ENCODE results near the gene UCN2.
"Not testable (repeated sequence)": the region's sequence is repeated elsewhere in the genome, so short reads cannot be mapped to it uniquely, and the experiment has no call there.

Gene UCN2

GRCh38 chr3:48532977-48533337 lies 30.6 kb downstream of the UCN2 start:
- DNase-seq = no peak

- no peak for DNase-seq
Measured at GRCh38 chr3:48532271-48532976, 31.2 kb downstream of the UCN2 start.

- DNase-seq = not testable (repeated sequence)
Measured at GRCh38 chr3:48530701-48531100, 32.9 kb downstream of the UCN2 start.

- DNase-seq = no peak
Measured at GRCh38 chr3:48528754-48529153, 34.8 kb downstream of the UCN2 start.

GRCh38 chr3:48528048-48528447 lies 35.5 kb downstream of the UCN2 start:
- no peak for DNase-seq

- DNase-seq = no peak
Measured at GRCh38 chr3:48524970-48525369, 38.6 kb downstream of the UCN2 start.

- no peak for DNase-seq
Measured at GRCh38 chr3:48521635-48522034, 41.9 kb downstream of the UCN2 start.

- no peak for DNase-seq
Measured at GRCh38 chr3:48519277-48519643, 44.3 kb downstream of the UCN2 start.

- no peak for DNase-seq
Measured at GRCh38 chr3:48518638-48519276, 44.8 kb downstream of the UCN2 start.

- DNase-seq = no peak
Measured at GRCh38 chr3:48518069-48518468, 45.5 kb downstream of the UCN2 start.

- no peak for DNase-seq
Measured at GRCh38 chr3:48516571-48516970, 47.0 kb downstream of the UCN2 start.

- no peak for DNase-seq
Measured at GRCh38 chr3:48514431-48515227, 49.0 kb downstream of the UCN2 start.
